Gastroesophageal sphincter (tissue), 4 donors: ENCODE results near the gene PDIK1L. TPM values are rescaled to one million over a fixed set of nuclear protein-coding genes. Genes with fewer than 3 reads are reported as not detected.

Source experiments
- ATAC-seq: fragments of 150-250 bp; one replicate; pipeline ENCODE4 v1.9.1; 2016; ENCODE audit warnings: mild to moderate bottlenecking, moderate library complexity
- H3K27ac ChIP-seq, 4 donors: fragments of 200-600 bp; sonication (generic) in 3 of 4; 1 replicate in 3 of 4; 2 replicates in 1 of 4; pipeline ENCODE4 v1.5.1; 2016 to 2019
- H3K27me3 ChIP-seq: fragments of 200-600 bp; sonication (generic); one replicate; pipeline ENCODE4 v1.5.1; 2019
- H3K36me3 ChIP-seq, 2 donors: fragments of 200-600 bp; sonication (generic); one replicate each; pipeline ENCODE4 v1.5.1; 2019; ENCODE audit warnings: control low read depth in 1 of 2
- H3K4me1 ChIP-seq, 3 donors: fragments of 200-600 bp; sonication (generic); 1 replicate in 2 of 3; 2 replicates in 1 of 3; pipeline ENCODE4 v1.5.1; 2016 to 2019; ENCODE audit warnings: control low read depth in 2 of 3
- H3K4me3 ChIP-seq, 2 donors: fragments of 200-600 bp; sonication (generic); one replicate each; pipeline ENCODE4 v1.5.1; 2019; ENCODE audit warnings: mild to moderate bottlenecking in 1 of 2, moderate library complexity in 1 of 2
- H3K9me3 ChIP-seq, 3 donors: fragments of 200-600 bp; sonication (generic); one replicate each; pipeline ENCODE4 v1.5.1; 2017 to 2019; ENCODE audit warnings: control low read depth in 2 of 3
- CTCF ChIP-seq, 4 experiments: fragments of 200-600 bp in 2 of 4; fragments of 450-650 bp in 2 of 4; sonication (generic) in 1 of 4; IDR thresholded peaks; one replicate each; pipeline ENCODE4 v1.5.1; 2017 to 2019; ENCODE audit warnings: antibody characterized with exemption in 4 of 4, mild to moderate bottlenecking in 2 of 4, moderate library complexity in 2 of 4
- EP300 ChIP-seq: sonication (generic); formaldehyde crosslinking; IDR thresholded peaks from one replicate; pipeline ENCODE4 v1.6.1; 2017; ENCODE audit warnings: antibody characterized with exemption, mild to moderate bottlenecking
- POLR2A ChIP-seq, 2 donors: fragments of 450-650 bp; IDR thresholded peaks; one replicate each; pipeline ENCODE4 v1.6.1; 2017; ENCODE audit warnings: antibody characterized with exemption in 2 of 2, mild to moderate bottlenecking in 2 of 2, moderate library complexity in 1 of 2
- POLR2AphosphoS5 ChIP-seq: sonication (generic); formaldehyde crosslinking; IDR thresholded peaks from one replicate; pipeline ENCODE4 v1.6.1; 2017; ENCODE audit warnings: antibody characterized with exemption
- WGBS, 2 donors: methylation state at CpG; one replicate each; pipeline ENCODE4 v1.1.5; 2018; ENCODE audit warnings: low coverage in 1 of 2; 5-methylcytosine and 5-hydroxymethylcytosine counted together
- total RNA-seq, 4 donors: library from RNA; depleted of rRNA; stranded (reverse); fragments of >200 nt; gene quantifications; one replicate each; pipeline ENCODE4 v1.1.0, GENCODE V29; 2016

Gene PDIK1L
- total RNA-seq, 4 donors from 2014 or later = 6.2 to 9.3 (median 6.8) TPM

DNA sequence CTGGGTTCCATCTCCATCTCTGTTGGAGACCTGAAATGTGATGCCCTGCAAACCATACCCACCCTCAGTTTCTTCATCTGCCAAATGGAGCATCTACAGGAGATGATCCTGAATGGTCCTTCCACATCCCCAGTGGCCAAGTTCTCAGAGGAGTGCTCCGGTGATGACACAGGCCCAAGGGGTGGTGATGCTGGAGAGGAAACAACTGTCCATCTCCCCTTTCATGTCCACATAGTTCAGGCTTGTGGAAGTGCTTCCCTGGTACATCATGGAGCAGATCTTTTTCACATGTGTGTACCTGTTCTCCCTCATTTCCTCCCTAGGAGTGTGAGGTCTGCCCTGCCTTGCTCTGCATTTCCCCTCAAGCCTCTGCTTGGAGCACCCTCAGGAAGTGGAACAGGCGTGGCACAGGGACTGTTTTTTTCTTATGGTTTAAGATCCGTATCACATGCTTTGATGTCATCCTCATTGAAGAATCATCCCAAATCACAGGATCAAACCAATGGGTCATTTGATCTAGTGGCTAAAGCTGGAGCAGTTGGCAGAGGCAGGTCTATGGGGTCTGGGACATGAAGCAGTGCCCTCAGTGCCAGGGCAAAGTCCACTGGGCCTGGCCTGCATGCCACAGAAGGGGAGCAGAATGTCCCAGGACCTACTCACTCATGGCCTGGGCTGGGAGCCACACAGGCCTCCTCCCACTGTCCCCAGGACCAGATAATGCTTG lies 36.0 kb upstream of the PDIK1L start:
- H3K4me3 ChIP-seq = no peak overlapping the region
- no peaks in the 10 kb centered on the region for H3K9me3 ChIP-seq
- 69% methylated on average over 3 of the region's 3 CpGs; no CpG with 5 or more reads in 1 of the 2 donors for WGBS, 2 donors
- no peak overlapping the region for H3K27ac ChIP-seq
- H3K4me1 ChIP-seq = no peaks in the 10 kb centered on the region
- TF ChIP-seq CTCF (IDR thresholded peaks at IDR 0.05) = no peak
- no peak for TF ChIP-seq POLR2A (IDR thresholded peaks at IDR 0.05)
- no peak for TF ChIP-seq POLR2AphosphoS5
- TF ChIP-seq EP300 = no peak
- no peaks in the 10 kb centered on the region for H3K36me3 ChIP-seq
- no peak for ATAC-seq
- H3K27me3 ChIP-seq = peaks cover 62% of the 10 kb centered on the region

DNA sequence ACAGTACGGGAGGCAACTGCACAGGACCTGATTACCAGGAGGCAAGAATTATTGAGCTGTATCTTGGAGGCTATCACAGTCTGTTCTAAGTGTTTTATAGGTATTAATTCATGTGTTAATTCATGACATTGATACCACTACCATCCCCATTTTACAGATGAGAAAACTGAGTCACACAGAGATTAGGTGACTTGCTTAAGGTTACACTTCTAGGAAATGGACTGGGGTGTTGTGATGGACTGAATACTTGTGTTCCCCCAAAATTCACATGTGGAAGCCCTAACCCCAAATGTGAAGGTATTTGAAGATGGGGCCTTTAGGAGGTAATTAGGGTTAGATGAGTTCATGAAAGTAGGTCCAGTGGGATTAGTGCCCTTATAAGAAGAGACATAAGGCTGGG lies 34.1 kb upstream of the PDIK1L start:
- no peaks in the 10 kb centered on the region for H3K9me3 ChIP-seq
- H3K36me3 ChIP-seq = no peaks in the 10 kb centered on the region
- WGBS, 2 donors = 67 to 89% methylated on average over 1 of the region's 1 CpG
- H3K4me3 ChIP-seq = no peak overlapping the region
- TF ChIP-seq POLR2A (IDR thresholded peaks at IDR 0.05) = no peak
- no peak for TF ChIP-seq EP300
- no peak for TF ChIP-seq POLR2AphosphoS5
- no peak for TF ChIP-seq CTCF (IDR thresholded peaks at IDR 0.05)
- no peak for ATAC-seq
- peaks cover 48% of the 10 kb centered on the region for H3K27me3 ChIP-seq
- no peak overlapping the region for H3K27ac ChIP-seq
- no peaks in the 10 kb centered on the region for H3K4me1 ChIP-seq

GRCh38 chr1:26078286-26079177 lies 33.1 kb upstream of the PDIK1L start:
- Histone ChIP-seq H3K4me3 (no peak overlapping the region), H3K27me3 (peaks cover 38% of the 10 kb centered on the region), H3K9me3 (no peaks in the 10 kb centered on the region), H3K36me3 (no peaks in the 10 kb centered on the region), H3K27ac (no peak overlapping the region), H3K4me1 (no peaks in the 10 kb centered on the region)
- no peak for ATAC-seq
- TF ChIP-seq POLR2A (IDR thresholded peaks at IDR 0.05) (no peak), EP300 (no peak), POLR2AphosphoS5 (no peak), CTCF (IDR thresholded peaks at IDR 0.05) (no peak)
- WGBS, 2 donors = 52 to 68% methylated on average over 7 to 8 of the region's 8 CpGs

DNA sequence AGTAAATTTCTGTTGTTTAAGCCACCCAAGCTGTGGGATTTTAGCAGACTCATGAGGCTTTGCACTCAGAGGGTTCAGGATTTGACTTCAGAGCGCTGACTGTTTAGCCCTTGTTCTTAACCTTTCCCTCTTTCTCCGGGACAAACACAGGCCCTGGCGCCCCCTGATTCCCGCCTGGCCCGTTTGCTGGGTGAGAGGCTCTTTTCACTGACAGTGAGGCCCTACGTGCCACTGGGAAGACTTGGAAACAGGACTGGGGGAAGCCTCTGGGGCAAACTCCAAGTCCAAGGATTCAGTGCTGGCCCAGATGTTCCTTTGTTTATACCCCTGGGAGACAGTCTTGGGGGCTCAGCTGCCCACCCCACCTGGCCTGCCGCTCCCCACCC lies 32.5 kb upstream of the PDIK1L start:
- Histone ChIP-seq H3K4me1 (no peaks in the 10 kb centered on the region), H3K36me3 (no peaks in the 10 kb centered on the region), H3K27me3 (peaks cover 38% of the 10 kb centered on the region), H3K9me3 (no peaks in the 10 kb centered on the region), H3K27ac (no peak overlapping the region), H3K4me3 (no peak overlapping the region)
- ATAC-seq = no peak
- no peak for TF ChIP-seq POLR2AphosphoS5
- TF ChIP-seq CTCF (IDR thresholded peaks at IDR 0.05) = no peak
- no peak for TF ChIP-seq POLR2A (IDR thresholded peaks at IDR 0.05)
- TF ChIP-seq EP300 = no peak
- WGBS, 2 donors = 42 to 60% methylated on average over 1 to 2 of the region's 7 CpGs
